ENCODE measurements around the gene MINDY1. TPM values are rescaled to one million over a fixed set of nuclear protein-coding genes. Genes with fewer than 3 reads are reported as not detected.

Gene MINDY1
- total and polyA plus RNA-seq, 8 donors = 9.8 to 60.0 (median 28.5) TPM

DNA sequence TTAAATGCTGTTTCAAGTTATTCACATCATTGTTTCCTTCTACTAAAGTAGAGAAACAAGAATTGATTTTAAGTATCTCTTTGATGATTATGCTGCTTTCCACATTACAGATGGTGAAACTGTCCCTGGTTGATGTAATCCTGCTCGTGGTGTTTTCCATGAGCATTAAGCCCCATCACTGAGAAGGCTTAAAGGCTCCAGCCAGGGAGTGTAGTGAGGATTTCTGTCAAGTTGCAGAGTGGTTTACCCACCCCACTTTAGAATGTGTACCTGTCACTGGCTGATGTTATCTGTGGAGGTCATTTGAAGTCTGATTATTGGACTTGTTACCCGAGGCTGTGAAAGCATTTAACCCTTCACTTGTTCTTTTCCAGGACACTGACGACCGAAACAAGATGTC is 44.9 kb downstream of the MINDY1 start:
- H3K27ac ChIP-seq = no peak overlapping the region
- TF ChIP-seq POLR2AphosphoS5 (IDR thresholded peaks at IDR 0.05) (no peak), EP300 (IDR thresholded peaks at IDR 0.05) (no peak), POLR2A (IDR thresholded peaks at IDR 0.05) (no peak)
- TF ChIP-seq, protein P1, sequence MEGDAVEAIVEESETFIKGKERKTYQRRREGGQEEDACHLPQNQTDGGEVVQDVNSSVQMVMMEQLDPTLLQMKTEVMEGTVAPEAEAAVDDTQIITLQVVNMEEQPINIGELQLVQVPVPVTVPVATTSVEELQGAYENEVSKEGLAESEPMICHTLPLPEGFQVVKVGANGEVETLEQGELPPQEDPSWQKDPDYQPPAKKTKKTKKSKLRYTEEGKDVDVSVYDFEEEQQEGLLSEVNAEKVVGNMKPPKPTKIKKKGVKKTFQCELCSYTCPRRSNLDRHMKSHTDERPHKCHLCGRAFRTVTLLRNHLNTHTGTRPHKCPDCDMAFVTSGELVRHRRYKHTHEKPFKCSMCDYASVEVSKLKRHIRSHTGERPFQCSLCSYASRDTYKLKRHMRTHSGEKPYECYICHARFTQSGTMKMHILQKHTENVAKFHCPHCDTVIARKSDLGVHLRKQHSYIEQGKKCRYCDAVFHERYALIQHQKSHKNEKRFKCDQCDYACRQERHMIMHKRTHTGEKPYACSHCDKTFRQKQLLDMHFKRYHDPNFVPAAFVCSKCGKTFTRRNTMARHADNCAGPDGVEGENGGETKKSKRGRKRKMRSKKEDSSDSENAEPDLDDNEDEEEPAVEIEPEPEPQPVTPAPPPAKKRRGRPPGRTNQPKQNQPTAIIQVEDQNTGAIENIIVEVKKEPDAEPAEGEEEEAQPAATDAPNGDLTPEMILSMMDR (IDR thresholded peaks at IDR 0.05) = no peak
- H3K4me3 ChIP-seq = no peak overlapping the region
- no peaks in the 10 kb centered on the region for H3K27me3 ChIP-seq
- intact Hi-C loops (cut with DNase I; ENCODE audit: low total_unique reads) = no loop called here
- no peak for DNase-seq
- 50 to 61% (median 55%) methylated on average over 4 of the region's 4 CpGs for WGBS, 5 donors
- peaks cover 0 to 7% (median 0%) of the 10 kb centered on the region in 4 donors for H3K4me1 ChIP-seq
- H3K36me3 ChIP-seq = peaks cover 73 to 100% (median 99%) of the 10 kb centered on the region in 4 donors
- no peaks in the 10 kb centered on the region for H3K9me3 ChIP-seq

DNA sequence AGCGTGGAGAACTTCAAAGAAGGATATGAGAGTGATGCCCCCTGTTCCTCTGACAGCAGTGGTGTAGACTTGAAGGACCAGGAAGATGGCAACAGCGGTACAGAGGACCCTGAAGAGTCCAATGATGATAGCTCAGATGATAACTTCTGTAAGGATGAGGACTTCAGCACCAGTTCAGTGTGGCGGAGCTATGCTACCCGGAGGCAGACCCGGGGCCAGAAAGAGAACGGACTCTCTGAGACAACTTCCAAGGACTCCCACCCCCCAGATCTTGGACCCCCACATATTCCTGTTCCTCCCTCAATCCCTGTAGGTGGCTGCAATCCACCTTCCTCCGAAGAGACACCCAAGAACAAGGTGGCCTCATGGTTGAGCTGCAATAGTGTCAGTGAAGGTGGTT is 46.1 kb downstream of the MINDY1 start:
- intact Hi-C loops (cut with DNase I; ENCODE audit: low total_unique reads) = no loop called here
- TF ChIP-seq, protein P1 (IDR thresholded peaks at IDR 0.05) = no peak
- no peak for TF ChIP-seq EP300 (IDR thresholded peaks at IDR 0.05)
- TF ChIP-seq POLR2AphosphoS5 (IDR thresholded peaks at IDR 0.05) = no peak
- no peak for TF ChIP-seq POLR2A (IDR thresholded peaks at IDR 0.05)
- no peak for DNase-seq
- 95 to 99% (median 96%) methylated on average over 7 of the region's 7 CpGs for WGBS, 5 donors
- Histone ChIP-seq H3K36me3 (peaks cover 62 to 100% (median 99%) of the 10 kb centered on the region in 4 donors), H3K4me3 (no peak overlapping the region), H3K27me3 (no peaks in the 10 kb centered on the region), H3K9me3 (no peaks in the 10 kb centered on the region), H3K4me1 (peaks cover 0 to 7% (median 0%) of the 10 kb centered on the region in 4 donors), H3K27ac (no peak overlapping the region)

DNA sequence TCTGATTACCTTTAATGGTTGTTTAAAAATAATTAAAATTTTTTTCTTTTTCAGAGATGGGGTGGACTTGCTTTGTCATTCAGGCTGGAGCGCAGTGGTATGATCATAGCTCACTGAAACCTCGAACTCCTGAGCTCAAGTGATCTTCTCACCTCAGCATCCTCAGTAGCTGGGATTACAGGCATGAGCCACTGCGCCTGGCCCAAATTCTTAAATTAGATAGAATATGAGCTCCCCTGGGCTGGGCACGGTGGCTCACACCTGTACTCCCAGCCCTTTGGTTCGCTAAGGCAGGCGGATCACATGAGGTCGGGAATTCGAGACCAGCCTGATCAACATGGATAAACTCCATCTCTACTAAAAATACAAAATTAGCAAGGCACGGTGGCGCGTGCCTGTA is 49.0 kb downstream of the MINDY1 start:
- DNase-seq = no peak
- intact Hi-C loops (cut with DNase I; ENCODE audit: low total_unique reads) = no loop called here
- Histone ChIP-seq H3K27ac (no peak overlapping the region), H3K27me3 (no peaks in the 10 kb centered on the region), H3K9me3 (no peaks in the 10 kb centered on the region), H3K4me3 (no peak overlapping the region), H3K4me1 (peaks cover 0 to 3% (median 0%) of the 10 kb centered on the region in 4 donors), H3K36me3 (peaks cover 48 to 100% (median 99%) of the 10 kb centered on the region in 4 donors)
- TF ChIP-seq, protein P1 (IDR thresholded peaks at IDR 0.05) = no peak
- TF ChIP-seq POLR2AphosphoS5 (IDR thresholded peaks at IDR 0.05) (no peak), EP300 (IDR thresholded peaks at IDR 0.05) (no peak), POLR2A (IDR thresholded peaks at IDR 0.05) (no peak)
- 96 to 98% (median 97%) methylated on average over 11 of the region's 11 CpGs for WGBS, 5 donors

DNA sequence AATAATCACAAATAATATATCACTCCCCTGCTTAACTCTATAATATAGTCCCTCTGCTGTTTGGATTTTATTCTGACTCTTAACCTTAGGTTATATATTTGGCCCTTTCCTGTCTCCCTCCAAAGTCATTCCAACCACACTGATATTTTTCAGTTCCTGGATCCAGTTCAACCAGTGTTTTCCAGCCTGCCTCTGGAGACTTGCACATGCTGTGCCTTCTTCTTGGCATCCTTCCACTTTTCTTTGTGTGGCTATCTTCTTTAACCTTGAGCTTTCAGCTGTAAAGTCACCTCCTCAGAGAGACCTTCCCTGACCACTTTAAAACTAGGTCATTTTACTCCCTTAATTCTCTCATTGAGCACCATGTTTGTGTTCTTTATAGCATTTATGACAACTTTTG is 51.4 kb downstream of the MINDY1 start:
- DNase-seq = no peak
- TF ChIP-seq, protein P1 (IDR thresholded peaks at IDR 0.05) = no peak
- TF ChIP-seq POLR2AphosphoS5 (IDR thresholded peaks at IDR 0.05) (no peak), EP300 (IDR thresholded peaks at IDR 0.05) (no peak), POLR2A (IDR thresholded peaks at IDR 0.05) (no peak)
- H3K27ac ChIP-seq = peak overlapping the region in 1 of 5 donors; percentile 29
- H3K36me3 ChIP-seq = peaks cover 53 to 100% (median 99%) of the 10 kb centered on the region in 4 donors
- H3K4me3 ChIP-seq = no peak overlapping the region
- intact Hi-C loops (cut with DNase I; ENCODE audit: low total_unique reads) = no loop called here
- H3K4me1 ChIP-seq = no peaks in the 10 kb centered on the region
- no peaks in the 10 kb centered on the region for H3K9me3 ChIP-seq
- no peaks in the 10 kb centered on the region for H3K27me3 ChIP-seq

Measured in stomach (tissue), 9 donors.